Activated T-cell treated with anti-CD3 and anti-CD28 coated beads, Interleukin-2, amount 50 U/mL, for 4 hours (primary cell): ENCODE measurements around the gene C10orf105. TPM values are rescaled to one million over a fixed set of nuclear protein-coding genes. Genes with fewer than 3 reads are reported as not detected.

ENCODE experiments used
- ATAC-seq, 2 donors: fragments of 200-7000 bp; cut with Tn5 transposase; one replicate each; pipeline ENCODE4 v1.10.0; 2021
- DNase-seq: peaks from one replicate; pipeline ENCODE4 v3.0.0-alpha.2; 2020
- H3K27me3 Mint-ChIP-seq: one replicate; pipeline ENCODE4 v1.8.0; 2021; ENCODE audit warnings: low read depth, mixed read lengths
- H3K36me3 Mint-ChIP-seq: one replicate; pipeline ENCODE4 v1.8.0; 2022; ENCODE audit warnings: mixed read lengths; ENCODE audit not compliant: insufficient read depth
- H3K4me1 Mint-ChIP-seq: one replicate; pipeline ENCODE4 v1.8.0; 2021; ENCODE audit warnings: low read depth, mixed read lengths
- H3K4me3 Mint-ChIP-seq: one replicate; pipeline ENCODE4 v1.8.0; 2021; ENCODE audit warnings: mild to moderate bottlenecking, moderate library complexity, mixed read lengths
- H3K9me3 Mint-ChIP-seq: one replicate; pipeline ENCODE4 v1.8.0; 2021; ENCODE audit warnings: mixed read lengths
- total RNA-seq, 3 donors: library from RNA; stranded (reverse); gene quantifications; one replicate each; pipeline ENCODE4 v1.2.1, GENCODE V29; 2021

The C10orf105 gene
- total RNA-seq, 3 donors from 2014 or later: 0.05 to 0.28 (median 0.18) TPM

GRCh38 chr10:71746344-71747037 lies 26.9 kb upstream of the C10orf105 start:
- ATAC-seq (no peak), DNase-seq (no peak)
- H3K4me1 Mint-ChIP-seq: peaks cover 98% of the 10 kb centered on the region
- no peak overlapping the region for H3K4me3 Mint-ChIP-seq
- peaks cover 28% of the 10 kb centered on the region for H3K36me3 Mint-ChIP-seq
- H3K27me3 Mint-ChIP-seq: no peaks in the 10 kb centered on the region
- H3K9me3 Mint-ChIP-seq: no peaks in the 10 kb centered on the region

- Mint-ChIP-seq H3K4me3 (no peak overlapping the region), H3K27me3 (no peaks in the 10 kb centered on the region), H3K4me1 (peaks cover 100% of the 10 kb centered on the region), H3K36me3 (peaks cover 23% of the 10 kb centered on the region), H3K9me3 (no peaks in the 10 kb centered on the region)
- ATAC-seq (no peak), DNase-seq (no peak)
Observed at GRCh38 chr10:71745664-71746250, 26.2 kb upstream of the C10orf105 start.

GRCh38 chr10:71744897-71745663 lies 25.5 kb upstream of the C10orf105 start:
- Mint-ChIP-seq H3K27me3 (no peaks in the 10 kb centered on the region), H3K4me3 (no peak overlapping the region)

GRCh38 chr10:71743866-71744265 lies 24.3 kb upstream of the C10orf105 start:
- Mint-ChIP-seq H3K9me3 (no peaks in the 10 kb centered on the region), H3K27me3 (no peaks in the 10 kb centered on the region), H3K4me3 (no peak overlapping the region), H3K4me1 (peaks cover 100% of the 10 kb centered on the region), H3K36me3 (peaks cover 8% of the 10 kb centered on the region)
- DNase-seq (no peak), ATAC-seq (no peak)

More at GRCh38 chr10:71744897-71745663, 25.5 kb upstream of the C10orf105 start:
- H3K36me3 Mint-ChIP-seq: peaks cover 16% of the 10 kb centered on the region
- H3K4me1 Mint-ChIP-seq: peaks cover 100% of the 10 kb centered on the region
- ATAC-seq: no peak
- no peaks in the 10 kb centered on the region for H3K9me3 Mint-ChIP-seq
- no peak for DNase-seq

- no peaks in the 10 kb centered on the region for H3K9me3 Mint-ChIP-seq
- peaks cover 99% of the 10 kb centered on the region for H3K4me1 Mint-ChIP-seq
- H3K36me3 Mint-ChIP-seq: peaks cover 4% of the 10 kb centered on the region
- DNase-seq: no peak
- ATAC-seq: no peak
- no peak overlapping the region for H3K4me3 Mint-ChIP-seq
- H3K27me3 Mint-ChIP-seq: no peaks in the 10 kb centered on the region
Observed at GRCh38 chr10:71743089-71743838, 23.7 kb upstream of the C10orf105 start.

GRCh38 chr10:71742301-71743088 lies 22.9 kb upstream of the C10orf105 start:
- DNase-seq: no peak
- H3K9me3 Mint-ChIP-seq: no peaks in the 10 kb centered on the region
- ATAC-seq: peak; percentile 22 to 24
- peaks cover 99% of the 10 kb centered on the region for H3K4me1 Mint-ChIP-seq
- peaks cover 4% of the 10 kb centered on the region for H3K36me3 Mint-ChIP-seq
- no peaks in the 10 kb centered on the region for H3K27me3 Mint-ChIP-seq
- peak overlapping the region; percentile 21 for H3K4me3 Mint-ChIP-seq

GRCh38 chr10:71741671-71742070 lies 22.1 kb upstream of the C10orf105 start:
- Mint-ChIP-seq H3K4me1 (peaks cover 99% of the 10 kb centered on the region), H3K36me3 (peaks cover 4% of the 10 kb centered on the region), H3K9me3 (no peaks in the 10 kb centered on the region), H3K4me3 (no peak overlapping the region), H3K27me3 (no peaks in the 10 kb centered on the region)
- DNase-seq (no peak), ATAC-seq (no peak)

- DNase-seq: no peak
- ATAC-seq: no peak
- no peaks in the 10 kb centered on the region for H3K27me3 Mint-ChIP-seq
- H3K4me3 Mint-ChIP-seq: peak overlapping the region; percentile 47
- H3K36me3 Mint-ChIP-seq: peaks cover 4% of the 10 kb centered on the region
- H3K4me1 Mint-ChIP-seq: peaks cover 99% of the 10 kb centered on the region
- no peaks in the 10 kb centered on the region for H3K9me3 Mint-ChIP-seq
Observed at GRCh38 chr10:71741029-71741428, 21.5 kb upstream of the C10orf105 start.

GRCh38 chr10:71740069-71740653 lies 20.6 kb upstream of the C10orf105 start:
- peaks cover 99% of the 10 kb centered on the region for H3K4me1 Mint-ChIP-seq
- ATAC-seq: no peak
- H3K27me3 Mint-ChIP-seq: no peaks in the 10 kb centered on the region
- no peak overlapping the region for H3K4me3 Mint-ChIP-seq
- H3K9me3 Mint-ChIP-seq: no peaks in the 10 kb centered on the region
- no peak for DNase-seq
- H3K36me3 Mint-ChIP-seq: peaks cover 4% of the 10 kb centered on the region

GRCh38 chr10:71739358-71739900 lies 19.9 kb upstream of the C10orf105 start:
- Mint-ChIP-seq H3K4me3 (no peak overlapping the region), H3K36me3 (peaks cover 4% of the 10 kb centered on the region), H3K9me3 (no peaks in the 10 kb centered on the region), H3K27me3 (no peaks in the 10 kb centered on the region), H3K4me1 (peaks cover 99% of the 10 kb centered on the region)
- DNase-seq (no peak), ATAC-seq (no peak)

- Mint-ChIP-seq H3K4me3 (peak overlapping the region; percentile 10), H3K27me3 (no peaks in the 10 kb centered on the region), H3K4me1 (peaks cover 99% of the 10 kb centered on the region), H3K36me3 (peaks cover 6% of the 10 kb centered on the region), H3K9me3 (no peaks in the 10 kb centered on the region)
- DNase-seq: no peak
- no peak for ATAC-seq
Observed at GRCh38 chr10:71737834-71738197, 18.2 kb upstream of the C10orf105 start.

GRCh38 chr10:71737001-71737833 lies 17.6 kb upstream of the C10orf105 start:
- peak; percentile 34 to 35 for ATAC-seq
- DNase-seq: peak; percentile 45
- Mint-ChIP-seq H3K27me3 (no peaks in the 10 kb centered on the region), H3K4me1 (peaks cover 99% of the 10 kb centered on the region), H3K36me3 (peaks cover 3% of the 10 kb centered on the region), H3K9me3 (no peaks in the 10 kb centered on the region), H3K4me3 (peak overlapping the region; percentile 29)
